Activated gamma-delta T cell treated with Interleukin-2 at 50 U/mL for 16 hours (primary cell): ENCODE results near the gene SF3B1.
"Not testable (repeated sequence)": the region's sequence is repeated elsewhere in the genome, so short reads cannot be mapped to it uniquely, and the experiment has no call there.

Experiments
- DNase-seq: peaks from one replicate; pipeline ENCODE4 v3.0.0-alpha.2; 2020

The SF3B1 gene

GRCh38 chr2:197379308-197379917, 55.4 kb downstream of the SF3B1 start:
- not testable (repeated sequence) for DNase-seq

GRCh38 chr2:197378494-197379307, 56.1 kb downstream of the SF3B1 start:
- DNase-seq: peak; percentile 60

GRCh38 chr2:197378086-197378485, 56.7 kb downstream of the SF3B1 start:
- DNase-seq: no peak

GRCh38 chr2:197377670-197378069, 57.2 kb downstream of the SF3B1 start:
- DNase-seq: no peak

GRCh38 chr2:197372592-197372991, 62.2 kb downstream of the SF3B1 start:
- no peak for DNase-seq

GRCh38 chr2:197370664-197371063, 64.2 kb downstream of the SF3B1 start:
- not testable (repeated sequence) for DNase-seq

- no peak for DNase-seq
Observed at GRCh38 chr2:197369933-197370320, 64.9 kb downstream of the SF3B1 start.

- DNase-seq: no peak
Observed at GRCh38 chr2:197369228-197369932, 65.4 kb downstream of the SF3B1 start.

- DNase-seq: no peak
Observed at GRCh38 chr2:197368412-197368811, 66.4 kb downstream of the SF3B1 start.

- DNase-seq: no peak
Observed at GRCh38 chr2:197363998-197364397, 70.8 kb downstream of the SF3B1 start.

GRCh38 chr2:197360744-197361156, 74.1 kb downstream of the SF3B1 start:
- no peak for DNase-seq

- no peak for DNase-seq
Observed at GRCh38 chr2:197359859-197360258, 75.0 kb downstream of the SF3B1 start.

- no peak for DNase-seq
Observed at GRCh38 chr2:197358931-197359330, 75.9 kb downstream of the SF3B1 start.

- DNase-seq: no peak
Observed at GRCh38 chr2:197357986-197358385, 76.8 kb downstream of the SF3B1 start.

GRCh38 chr2:197356136-197356535, 78.7 kb downstream of the SF3B1 start:
- DNase-seq: no peak

- DNase-seq: no peak
Observed at GRCh38 chr2:197354169-197354558, 80.7 kb downstream of the SF3B1 start.

GRCh38 chr2:197353393-197354168, 81.2 kb downstream of the SF3B1 start:
- no peak for DNase-seq

GRCh38 chr2:197349699-197350098, 85.1 kb downstream of the SF3B1 start:
- no peak for DNase-seq

GRCh38 chr2:197348721-197349360, 86.0 kb downstream of the SF3B1 start:
- DNase-seq: no peak

- DNase-seq: no peak
Observed at GRCh38 chr2:197345846-197346370, 88.9 kb downstream of the SF3B1 start.

- not testable (repeated sequence) for DNase-seq
Observed at GRCh38 chr2:197343968-197344367, 90.9 kb downstream of the SF3B1 start.

- DNase-seq: no peak
Observed at GRCh38 chr2:197340591-197340990, 94.2 kb downstream of the SF3B1 start.
